Measurements from ENCODE around the gene SAG. TPM values are rescaled to one million over a fixed set of nuclear protein-coding genes. Genes with fewer than 3 reads are reported as not detected.

SAG gene
- total and polyA plus RNA-seq, 2 of the 13 experiments (the other 11 are each of a cell fraction or from before 2014, with no cell fraction given), result not detected

DNA sequence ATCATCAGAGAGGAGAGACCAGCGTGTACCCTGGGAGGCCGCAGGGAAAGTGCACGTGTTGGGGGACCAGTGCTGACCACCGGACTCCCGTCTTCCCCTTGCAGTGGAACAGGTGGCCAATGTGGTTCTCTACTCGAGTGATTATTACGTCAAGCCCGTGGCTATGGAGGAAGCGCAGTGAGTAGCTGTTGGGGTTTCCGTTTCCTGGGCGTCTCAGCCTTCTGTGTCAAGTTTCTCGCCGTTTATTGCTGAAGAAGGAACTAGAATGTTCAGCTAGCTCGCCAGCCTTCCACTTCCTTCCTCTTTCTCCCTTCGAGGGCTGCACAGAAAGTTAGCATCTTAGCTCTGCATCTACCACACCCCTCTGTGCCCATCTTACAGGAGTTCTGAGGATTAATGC, 23.9 kb downstream of the SAG start:
- in situ Hi-C loops (cut with HindIII; ENCODE audit: extremely low pct_ligation_motif_present, low pct_unique_long_range_greater_than_20kb), result no loop called here
- no peak overlapping the region for H3K27ac ChIP-seq (ENCODE audit: extremely low read length, insufficient read depth, low read length)

DNA sequence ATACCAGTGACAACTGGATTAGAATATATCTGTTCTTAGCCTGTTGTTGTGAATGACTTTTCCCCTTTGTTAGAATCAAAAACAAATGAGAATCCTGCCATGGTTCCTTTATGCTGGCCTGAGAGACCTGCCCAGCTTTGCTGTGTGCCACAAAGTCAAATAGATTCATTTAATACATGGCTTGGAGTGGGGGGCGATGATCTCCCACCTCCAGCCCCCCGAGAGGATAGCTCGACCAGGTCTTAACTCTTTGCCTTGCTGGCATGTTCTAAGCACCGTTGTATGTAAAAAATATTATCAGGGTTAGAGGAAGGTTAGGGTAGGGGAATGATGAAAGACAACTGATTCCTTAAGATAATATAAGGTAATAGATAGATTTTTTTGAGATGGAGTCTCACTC, 24.5 kb downstream of the SAG start:
- in situ Hi-C loops (cut with HindIII; ENCODE audit: extremely low pct_ligation_motif_present, low pct_unique_long_range_greater_than_20kb) (no loop called here), intact Hi-C loops (cut with micrococcal nuclease; ENCODE audit: unreplicated experiment) (no loop called here)
- ChIA-PET CTCF (ENCODE audit: low intra/inter-chr PET ratio, low total read pairs) (no interaction called here), POLR2A (interaction anchor here (0.5 kb wide), 1 partner anchor 10 kb away, joined by 3 read pairs; no protein-coding TSS in a partner anchor)
- Histone ChIP-seq H4K20me1 (ENCODE audit: insufficient read depth, low read length) (no peaks in the 10 kb centered on the region), H3K4me3 (replicated peaks in 1 of 3; ENCODE audit: insufficient read depth in 1 of 3, low read depth in 2 of 3, low read length in 3 of 3) (no peak overlapping the region), H3K4me2 (ENCODE audit: low read depth, low read length) (no peak overlapping the region), H3K27me3 (ENCODE audit: control insufficient read depth in 1 of 2, insufficient read depth in 2 of 2, low read length in 2 of 2) (peaks cover 0 to 25% of the 10 kb centered on the region in 2 experiments; a peak in 2 of 5 replicates), H3K4me1 (ENCODE audit: insufficient read depth, low read length) (peaks cover 9% of the 10 kb centered on the region), H3K9ac (ENCODE audit: insufficient read depth, low read depth, low read length) (no peak overlapping the region), H3K27ac (ENCODE audit: extremely low read length, insufficient read depth, low read length) (no peak overlapping the region), H2AFZ (ENCODE audit: low read length) (no peak overlapping the region), H3K9me3 (ENCODE audit: low read length) (no peaks in the 10 kb centered on the region), H3K79me2 (ENCODE audit: insufficient read depth, low read length) (no peaks in the 10 kb centered on the region), H3K36me3 (replicated peaks in 1 of 2; ENCODE audit: control insufficient read depth in 1 of 2, insufficient read depth in 2 of 2, low read length in 2 of 2) (no peaks in the 10 kb centered on the region)
- FAIRE-seq (no peak), DNase-seq (ENCODE audit: low spot score) (no peak), ATAC-seq (no peak)
- no TSS peak for BruUV-seq (replicated peaks)
- WGBS (ENCODE audit: low lambda C conversion rate), result 43% methylated on average over 4 of the region's 4 CpGs
- no peak for TF ChIP-seq NFATC3 (CRISPR knock-in tag; IDR thresholded peaks at IDR 0.05)
- TF ChIP-seq DMAP1 (CRISPR knock-in tag; IDR thresholded peaks at IDR 0.05), result no peak
- no peak for TF ChIP-seq RAD51 (IDR thresholded peaks at IDR 0.05; ENCODE audit: borderline replicate concordance)
- no peak for TF ChIP-seq ZBTB7B (CRISPR knock-in tag; IDR thresholded peaks at IDR 0.05)
- TF ChIP-seq ZNF441 (CRISPR knock-in tag; IDR thresholded peaks at IDR 0.05; ENCODE audit: borderline replicate concordance), result no peak
- TF ChIP-seq, protein P1, sequence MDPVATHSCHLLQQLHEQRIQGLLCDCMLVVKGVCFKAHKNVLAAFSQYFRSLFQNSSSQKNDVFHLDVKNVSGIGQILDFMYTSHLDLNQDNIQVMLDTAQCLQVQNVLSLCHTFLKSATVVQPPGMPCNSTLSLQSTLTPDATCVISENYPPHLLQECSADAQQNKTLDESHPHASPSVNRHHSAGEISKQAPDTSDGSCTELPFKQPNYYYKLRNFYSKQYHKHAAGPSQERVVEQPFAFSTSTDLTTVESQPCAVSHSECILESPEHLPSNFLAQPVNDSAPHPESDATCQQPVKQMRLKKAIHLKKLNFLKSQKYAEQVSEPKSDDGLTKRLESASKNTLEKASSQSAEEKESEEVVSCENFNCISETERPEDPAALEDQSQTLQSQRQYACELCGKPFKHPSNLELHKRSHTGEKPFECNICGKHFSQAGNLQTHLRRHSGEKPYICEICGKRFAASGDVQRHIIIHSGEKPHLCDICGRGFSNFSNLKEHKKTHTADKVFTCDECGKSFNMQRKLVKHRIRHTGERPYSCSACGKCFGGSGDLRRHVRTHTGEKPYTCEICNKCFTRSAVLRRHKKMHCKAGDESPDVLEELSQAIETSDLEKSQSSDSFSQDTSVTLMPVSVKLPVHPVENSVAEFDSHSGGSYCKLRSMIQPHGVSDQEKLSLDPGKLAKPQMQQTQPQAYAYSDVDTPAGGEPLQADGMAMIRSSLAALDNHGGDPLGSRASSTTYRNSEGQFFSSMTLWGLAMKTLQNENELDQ (CRISPR knock-in tag; IDR thresholded peaks at IDR 0.05; ENCODE audit: borderline replicate concordance), result no peak
- TF ChIP-seq ZKSCAN1 (IDR thresholded peaks at IDR 0.05; ENCODE audit: low read length), result no peak
- no peak for TF ChIP-seq EZH2 (conservative IDR thresholded peaks at IDR 0.05; ENCODE audit: low read depth, low read length)
- no peak for TF ChIP-seq HMG20B (CRISPR knock-in tag; conservative IDR thresholded peaks at IDR 0.05)
- TF ChIP-seq, protein P2, sequence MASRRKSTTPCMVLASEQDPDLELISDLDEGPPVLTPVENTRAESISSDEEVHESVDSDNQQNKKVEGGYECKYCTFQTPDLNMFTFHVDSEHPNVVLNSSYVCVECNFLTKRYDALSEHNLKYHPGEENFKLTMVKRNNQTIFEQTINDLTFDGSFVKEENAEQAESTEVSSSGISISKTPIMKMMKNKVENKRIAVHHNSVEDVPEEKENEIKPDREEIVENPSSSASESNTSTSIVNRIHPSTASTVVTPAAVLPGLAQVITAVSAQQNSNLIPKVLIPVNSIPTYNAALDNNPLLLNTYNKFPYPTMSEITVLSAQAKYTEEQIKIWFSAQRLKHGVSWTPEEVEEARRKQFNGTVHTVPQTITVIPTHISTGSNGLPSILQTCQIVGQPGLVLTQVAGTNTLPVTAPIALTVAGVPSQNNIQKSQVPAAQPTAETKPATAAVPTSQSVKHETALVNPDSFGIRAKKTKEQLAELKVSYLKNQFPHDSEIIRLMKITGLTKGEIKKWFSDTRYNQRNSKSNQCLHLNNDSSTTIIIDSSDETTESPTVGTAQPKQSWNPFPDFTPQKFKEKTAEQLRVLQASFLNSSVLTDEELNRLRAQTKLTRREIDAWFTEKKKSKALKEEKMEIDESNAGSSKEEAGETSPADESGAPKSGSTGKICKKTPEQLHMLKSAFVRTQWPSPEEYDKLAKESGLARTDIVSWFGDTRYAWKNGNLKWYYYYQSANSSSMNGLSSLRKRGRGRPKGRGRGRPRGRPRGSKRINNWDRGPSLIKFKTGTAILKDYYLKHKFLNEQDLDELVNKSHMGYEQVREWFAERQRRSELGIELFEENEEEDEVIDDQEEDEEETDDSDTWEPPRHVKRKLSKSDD (CRISPR knock-in tag; IDR thresholded peaks at IDR 0.05; ENCODE audit: low read depth), result no peak
- TF ChIP-seq GABPA (IDR thresholded peaks at IDR 0.05; ENCODE audit: low read depth, low read length), result no peak
- TF ChIP-seq GABPA (CRISPR knock-in tag; IDR thresholded peaks at IDR 0.05; ENCODE audit: low read depth), result no peak
- no peak for TF ChIP-seq ZNF143 (CRISPR knock-in tag; IDR thresholded peaks at IDR 0.05)

More for the DNA sequence above, 23.9 kb downstream of the SAG start:
- DNase-seq (ENCODE audit: low spot score), result no peak
- Histone ChIP-seq H3K9ac (ENCODE audit: insufficient read depth, low read depth, low read length) (no peak overlapping the region), H3K4me2 (ENCODE audit: low read depth, low read length) (no peak overlapping the region), H3K36me3 (replicated peaks in 1 of 2; ENCODE audit: control insufficient read depth in 1 of 2, insufficient read depth in 2 of 2, low read length in 2 of 2) (no peaks in the 10 kb centered on the region), H4K20me1 (ENCODE audit: insufficient read depth, low read length) (no peaks in the 10 kb centered on the region), H2AFZ (ENCODE audit: low read length) (no peak overlapping the region), H3K9me3 (ENCODE audit: low read length) (no peaks in the 10 kb centered on the region), H3K4me1 (ENCODE audit: insufficient read depth, low read length) (peaks cover 5% of the 10 kb centered on the region), H3K4me3 (replicated peaks in 1 of 3; ENCODE audit: insufficient read depth in 1 of 3, low read depth in 2 of 3, low read length in 3 of 3) (no peak overlapping the region), H3K27me3 (ENCODE audit: control insufficient read depth in 1 of 2, insufficient read depth in 2 of 2, low read length in 2 of 2) (peaks cover 0 to 25% of the 10 kb centered on the region in 2 experiments; a peak in 2 of 5 replicates), H3K79me2 (ENCODE audit: insufficient read depth, low read length) (no peaks in the 10 kb centered on the region)
- 54% methylated on average over 15 of the region's 15 CpGs for WGBS (ENCODE audit: low lambda C conversion rate)
- TF ChIP-seq ZFX (CRISPR knock-in tag; IDR thresholded peaks at IDR 0.05; ENCODE audit: low read depth) (no peak), ATM (IDR thresholded peaks at IDR 0.05; ENCODE audit: borderline replicate concordance) (no peak), MATR3 (CRISPR knock-in tag; IDR thresholded peaks at IDR 0.05) (no peak), SOX5 (CRISPR knock-in tag; IDR thresholded peaks at IDR 0.05; ENCODE audit: borderline replicate concordance) (no peak)
- POLR2A ChIA-PET, result no interaction called here
- FAIRE-seq, result no peak
- CTCF ChIA-PET (ENCODE audit: low intra/inter-chr PET ratio, low total read pairs), result no interaction called here
- ATAC-seq, result no peak
- intact Hi-C loops (cut with micrococcal nuclease; ENCODE audit: unreplicated experiment), result no loop called here
- no TSS peak for BruUV-seq (replicated peaks)
